Dermis microvascular lymphatic vessel endothelial cell (primary cell): ENCODE results near the gene TNFRSF13B. TPM values are rescaled to one million over a fixed set of nuclear protein-coding genes. Genes with fewer than 3 reads are reported as not detected.
"Not testable (repeated sequence)": the region's sequence is repeated elsewhere in the genome, so short reads cannot be mapped to it uniquely, and the experiment has no call there.

Source experiments
- DNase-seq, 2 donors: peaks; one replicate each; pipeline versions ENCODE4 v3.0.0 to v3.0.0-alpha.2; 2010; ENCODE audit warnings: low read depth in 2 of 2
- total RNA-seq: library from RNA; depleted of rRNA; stranded (reverse); fragments of >200 nt; gene quantifications from 2 replicates; pipeline ENCODE4 v1.2.1, GENCODE V29; 2014

Gene TNFRSF13B
- total RNA-seq, 1 donor from 2014 or later: not detected

- DNase-seq: peak; percentile 68 to 87
Observed at GRCh38 chr17:16911141-16911937, 60.6 kb downstream of the TNFRSF13B start.

- peak; percentile 45 to 65 for DNase-seq
Observed at GRCh38 chr17:16910341-16910740, 61.6 kb downstream of the TNFRSF13B start.

GRCh38 chr17:16909472-16910246 is 62.3 kb downstream of the TNFRSF13B start:
- DNase-seq: peak; percentile 41 to 73

- no peak for DNase-seq
Observed at GRCh38 chr17:16908273-16908672, 63.6 kb downstream of the TNFRSF13B start.

- no peak for DNase-seq
Observed at GRCh38 chr17:16906680-16907079, 65.2 kb downstream of the TNFRSF13B start.

GRCh38 chr17:16905593-16906191 is 66.2 kb downstream of the TNFRSF13B start:
- DNase-seq: peak in 1 of 2 donors; percentile 41

- not testable (repeated sequence) for DNase-seq
Observed at GRCh38 chr17:16903070-16903469, 68.8 kb downstream of the TNFRSF13B start.

GRCh38 chr17:16900288-16900882 is 71.5 kb downstream of the TNFRSF13B start:
- DNase-seq: no peak

- not testable (repeated sequence) for DNase-seq
Observed at GRCh38 chr17:16897211-16897896, 74.6 kb downstream of the TNFRSF13B start.

- DNase-seq: not testable (repeated sequence)
Observed at GRCh38 chr17:16896235-16896634, 75.7 kb downstream of the TNFRSF13B start.

- not testable (repeated sequence) for DNase-seq
Observed at GRCh38 chr17:16893527-16893926, 78.4 kb downstream of the TNFRSF13B start.

- not testable (repeated sequence) for DNase-seq
Observed at GRCh38 chr17:16892876-16893454, 79.0 kb downstream of the TNFRSF13B start.

- DNase-seq: no peak
Observed at GRCh38 chr17:16889088-16889465, 82.8 kb downstream of the TNFRSF13B start.

Other genes starting within 250 kb of the TNFRSF13B start
- 79.0 and 86.3 TPM in 2 replicates for gene MPRIP, start 70.3 kb upstream of the TNFRSF13B start, total RNA-seq
- gene PLD6, start 234.2 kb upstream of the TNFRSF13B start, total RNA-seq: 0.90 and 1.4 TPM in 2 replicates